GM19025 (cell line): ENCODE measurements around the gene IGF1R.

Experiments used
- ATAC-seq: cut with Tn5 transposase; IDR thresholded peaks from one replicate; pipeline ENCODE4 v1.9.1; 2021; ENCODE audit warnings: mild to moderate bottlenecking, low read depth, moderate library complexity; ENCODE audit not compliant: unreplicated experiment

The IGF1R gene

GRCh38 chr15:98787936-98788757 lies 139.8 kb downstream of the IGF1R start:
- ATAC-seq = no peak

- no peak for ATAC-seq
Observed at GRCh38 chr15:98789020-98789419, 140.7 kb downstream of the IGF1R start.

DNA sequence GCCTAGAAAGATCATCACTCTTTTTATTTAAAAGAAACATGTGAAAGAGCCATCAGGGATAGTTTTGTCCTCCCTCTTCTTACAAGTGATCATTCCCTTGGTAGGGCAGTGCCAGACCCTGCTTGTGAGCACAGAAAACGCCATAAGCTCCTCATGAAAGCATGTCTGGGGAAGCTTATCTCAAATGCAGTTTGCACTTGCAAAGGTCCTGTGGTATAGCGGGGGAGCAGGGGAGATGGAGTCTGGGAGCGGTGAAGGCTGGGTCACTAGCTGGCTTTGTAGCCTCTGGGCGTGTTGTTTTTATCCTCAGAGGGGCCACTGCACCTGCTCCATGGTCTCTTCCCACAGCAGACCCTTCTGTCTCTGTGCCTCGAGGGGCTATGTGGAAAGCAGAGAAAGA lies 141.9 kb downstream of the IGF1R start:
- ATAC-seq = no peak

- ATAC-seq = no peak
Observed at GRCh38 chr15:98791046-98791701, 142.8 kb downstream of the IGF1R start.

DNA sequence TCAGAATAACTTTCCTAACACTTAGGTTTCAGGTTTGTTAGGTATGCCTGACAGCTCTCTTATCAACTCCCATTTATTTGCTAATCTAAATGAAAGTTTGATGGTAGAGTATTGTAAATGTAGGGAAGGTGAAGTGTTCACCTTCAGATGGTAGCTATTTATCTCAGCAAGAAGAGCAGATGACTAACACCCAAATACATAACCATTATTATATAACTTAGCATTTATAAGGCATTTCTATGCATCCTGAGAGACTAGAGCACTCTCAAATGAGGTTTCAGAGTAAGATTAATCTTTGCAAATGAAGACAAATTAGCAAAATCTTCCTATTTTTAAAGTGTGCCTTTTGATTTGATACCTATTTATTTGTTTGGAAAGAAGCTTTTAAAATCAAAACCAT lies 143.8 kb downstream of the IGF1R start:
- ATAC-seq = no peak

GRCh38 chr15:98794211-98794610 lies 145.9 kb downstream of the IGF1R start:
- ATAC-seq = no peak

GRCh38 chr15:98794748-98795147 lies 146.4 kb downstream of the IGF1R start:
- ATAC-seq = no peak

DNA sequence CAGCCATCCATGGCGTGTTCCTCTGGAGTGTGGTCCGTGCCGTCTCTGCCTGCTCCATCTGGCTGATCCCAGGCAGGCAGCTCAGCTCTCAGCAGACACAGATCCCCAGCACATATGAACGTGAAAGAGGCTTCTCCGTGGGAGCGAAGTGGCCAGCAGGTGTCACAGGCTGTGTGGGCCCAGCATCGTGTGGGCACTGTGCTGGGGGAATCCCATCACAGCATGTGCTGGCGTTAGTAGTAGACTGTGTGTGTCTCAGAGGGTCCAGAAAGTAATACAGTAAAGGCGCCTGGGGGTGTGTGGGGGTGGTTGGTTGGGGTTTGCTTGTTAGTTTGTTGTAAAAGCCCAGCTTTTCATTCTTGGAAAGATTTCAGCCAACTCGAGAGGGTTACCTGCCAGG lies 147.6 kb downstream of the IGF1R start:
- no peak for ATAC-seq

DNA sequence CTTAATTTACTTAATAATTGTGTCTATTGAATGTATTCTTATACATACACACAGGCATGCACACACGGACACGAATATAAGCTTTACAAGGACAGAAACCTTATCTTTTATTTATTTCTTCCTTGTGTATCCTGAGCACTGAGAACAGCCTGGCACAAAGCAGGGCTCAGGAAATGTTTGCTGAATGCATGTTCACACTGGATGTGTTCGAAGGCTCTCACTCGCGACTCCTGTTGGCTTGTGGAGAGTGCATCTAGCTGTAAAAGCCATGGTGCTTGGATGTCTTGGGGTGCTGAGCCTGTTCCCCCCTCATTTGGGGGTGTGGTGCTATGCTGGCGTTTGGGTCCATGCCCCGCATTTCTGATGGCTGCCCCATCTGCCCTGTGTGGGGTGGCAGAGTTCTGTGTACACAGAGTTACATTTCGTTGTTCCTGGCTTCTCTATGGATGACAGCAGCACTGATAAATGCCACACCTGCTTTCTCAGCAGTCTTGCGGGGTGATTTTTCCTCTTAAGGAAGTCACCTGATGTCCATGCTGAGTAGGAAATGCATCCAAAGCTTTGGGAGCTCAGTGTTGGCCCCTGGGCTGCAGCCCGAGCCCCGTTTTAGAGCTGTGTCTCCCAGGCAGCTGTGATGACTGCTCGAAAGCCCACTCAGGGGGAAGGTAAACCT lies 148.5 kb downstream of the IGF1R start:
- no peak for ATAC-seq

DNA sequence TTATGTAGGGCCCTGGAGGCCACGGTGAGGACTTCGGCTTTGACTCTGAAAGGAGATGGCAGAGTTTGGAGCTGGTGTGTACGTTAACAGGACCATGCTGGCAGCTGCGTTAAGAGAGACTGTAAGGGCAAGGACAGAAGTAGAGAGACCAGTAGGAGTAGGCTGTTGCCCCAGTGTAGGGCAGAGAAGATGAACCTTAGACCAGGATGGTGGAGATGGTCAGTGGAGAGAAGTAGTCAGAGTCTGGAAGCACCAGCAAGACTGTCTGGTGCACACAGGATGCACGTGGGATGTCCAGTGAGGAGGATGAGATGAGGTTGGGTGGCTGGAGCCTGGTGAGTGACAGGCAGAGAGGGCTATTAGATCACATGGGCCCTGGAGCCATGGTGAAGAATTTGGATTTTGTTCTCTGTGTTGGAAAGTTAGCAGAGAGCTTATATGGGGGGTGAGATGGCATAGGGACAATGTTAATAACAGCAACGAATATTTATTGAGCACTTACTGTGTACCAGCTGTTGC lies 150.1 kb downstream of the IGF1R start:
- ATAC-seq = no peak

GRCh38 chr15:98799461-98800390 lies 151.4 kb downstream of the IGF1R start:
- no peak for ATAC-seq

GRCh38 chr15:98800437-98801233 lies 152.3 kb downstream of the IGF1R start:
- ATAC-seq = no peak

- ATAC-seq = no peak
Observed at GRCh38 chr15:98801234-98801561, 152.9 kb downstream of the IGF1R start.

GRCh38 chr15:98802187-98802586 lies 153.8 kb downstream of the IGF1R start:
- no peak for ATAC-seq

- ATAC-seq = no peak
Observed at GRCh38 chr15:98803228-98804056, 155.1 kb downstream of the IGF1R start.

GRCh38 chr15:98804057-98804380 lies 155.7 kb downstream of the IGF1R start:
- ATAC-seq = no peak

GRCh38 chr15:98805434-98806274 lies 157.3 kb downstream of the IGF1R start:
- ATAC-seq = no peak

DNA sequence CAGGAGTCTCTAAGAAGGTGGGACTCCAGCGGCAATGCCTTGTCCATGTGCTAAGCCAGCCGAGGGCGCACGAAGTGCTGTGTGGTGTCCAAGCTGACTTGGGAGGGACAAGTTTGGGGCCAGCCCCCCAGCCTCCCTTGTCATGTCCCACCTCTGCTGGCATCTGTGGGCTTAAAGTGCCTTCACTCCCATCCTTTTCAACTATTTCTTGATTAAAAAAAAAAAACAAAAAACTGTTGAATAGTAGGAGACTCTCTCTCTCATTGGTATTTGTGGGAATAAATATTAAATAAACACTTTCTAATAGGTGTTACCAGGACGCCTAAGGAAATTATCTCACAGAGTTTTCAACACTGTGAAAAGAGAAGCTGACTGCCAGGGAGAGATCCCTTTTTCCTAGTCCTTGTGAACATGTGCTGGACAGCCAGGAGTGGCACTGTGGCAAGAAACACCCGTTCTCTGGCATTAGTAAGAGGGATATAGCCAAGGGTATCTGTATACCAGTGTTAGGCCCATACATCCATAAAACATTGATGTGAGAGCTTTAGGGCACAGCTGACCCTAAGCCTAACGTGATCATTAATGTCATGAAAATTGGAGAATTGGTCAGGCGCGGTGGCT lies 158.0 kb downstream of the IGF1R start:
- ATAC-seq = no peak
